C4-2B (cell line): Measurements from ENCODE around the gene ATXN2.

Experiments
- CTCF ChIP-seq: fragments of 450-650 bp; conservative IDR thresholded peaks from 2 replicates; pipeline ENCODE4 v1.5.1; 2017; ENCODE audit warnings: mild to moderate bottlenecking
- ZFX ChIP-seq: fragments of 450-650 bp; IDR thresholded peaks from 2 replicates; pipeline ENCODE4 v1.6.1; 2017

DNA sequence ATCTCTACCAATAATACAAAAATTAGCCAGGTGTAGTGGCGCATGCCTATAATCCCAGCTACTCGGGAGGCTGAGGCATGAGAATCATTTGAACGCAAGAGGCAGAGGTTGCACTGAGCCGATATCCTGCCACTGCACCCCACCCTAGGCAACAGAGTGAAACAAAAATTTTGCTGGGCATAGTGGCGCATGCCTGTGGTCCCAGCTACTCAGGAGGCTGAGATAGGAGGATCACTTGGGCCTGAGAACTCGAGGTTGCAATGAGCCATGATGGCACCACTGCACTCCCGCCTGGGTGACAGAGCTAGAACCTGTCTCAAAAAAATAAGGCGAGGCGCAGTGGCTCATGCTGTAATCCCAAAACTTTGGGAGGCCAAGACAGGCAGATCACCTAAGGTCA lies 9.5 kb downstream of the ATXN2 start:
- TF ChIP-seq CTCF, result no peak
- no peak for TF ChIP-seq ZFX
